HG02571 (cell line): ENCODE results near the gene ABCF1.
"Not testable (repeated sequence)": the region's sequence is repeated elsewhere in the genome, so short reads cannot be mapped to it uniquely, and the experiment has no call there.

Source experiments
- ATAC-seq: cut with Tn5 transposase; IDR thresholded peaks from one replicate; pipeline ENCODE4 v1.9.1; 2021; ENCODE audit warnings: mild to moderate bottlenecking, moderate library complexity; ENCODE audit not compliant: unreplicated experiment

Gene ABCF1

GRCh38 chr6:30571075-30571761 is at the start of gene ABCF1:
TSS of gene ABCF1 (plus strand) at chr6:30571442. CDS start at chr6:30571488, 46 bp downstream.
- peak; percentile 89 for ATAC-seq

GRCh38 chr6:30521952-30522351 is 49.3 kb upstream of the ABCF1 start:
- not testable (repeated sequence) for ATAC-seq

DNA sequence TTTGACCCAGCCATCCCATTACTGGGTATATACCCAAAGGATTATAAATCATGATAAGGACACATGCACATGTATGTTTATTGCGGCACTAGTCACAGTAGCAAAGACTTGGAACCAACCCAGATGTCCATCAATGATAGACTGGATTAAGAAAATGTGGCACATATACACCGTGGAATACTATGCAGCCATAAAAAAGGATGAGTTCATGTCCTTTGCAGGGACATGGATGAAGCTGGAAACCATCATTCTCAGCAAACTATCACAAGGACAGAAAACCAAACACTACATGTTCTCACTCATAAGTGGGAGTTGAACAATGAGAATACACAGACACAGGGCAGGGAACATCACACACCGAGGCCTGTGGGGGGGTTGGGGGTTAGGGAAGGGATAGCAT is 44.8 kb upstream of the ABCF1 start:
- ATAC-seq: not testable (repeated sequence)

GRCh38 chr6:30529349-30529875 is 41.8 kb upstream of the ABCF1 start:
- not testable (repeated sequence) for ATAC-seq

GRCh38 chr6:30530014-30530413 is 41.2 kb upstream of the ABCF1 start:
- ATAC-seq: no peak

DNA sequence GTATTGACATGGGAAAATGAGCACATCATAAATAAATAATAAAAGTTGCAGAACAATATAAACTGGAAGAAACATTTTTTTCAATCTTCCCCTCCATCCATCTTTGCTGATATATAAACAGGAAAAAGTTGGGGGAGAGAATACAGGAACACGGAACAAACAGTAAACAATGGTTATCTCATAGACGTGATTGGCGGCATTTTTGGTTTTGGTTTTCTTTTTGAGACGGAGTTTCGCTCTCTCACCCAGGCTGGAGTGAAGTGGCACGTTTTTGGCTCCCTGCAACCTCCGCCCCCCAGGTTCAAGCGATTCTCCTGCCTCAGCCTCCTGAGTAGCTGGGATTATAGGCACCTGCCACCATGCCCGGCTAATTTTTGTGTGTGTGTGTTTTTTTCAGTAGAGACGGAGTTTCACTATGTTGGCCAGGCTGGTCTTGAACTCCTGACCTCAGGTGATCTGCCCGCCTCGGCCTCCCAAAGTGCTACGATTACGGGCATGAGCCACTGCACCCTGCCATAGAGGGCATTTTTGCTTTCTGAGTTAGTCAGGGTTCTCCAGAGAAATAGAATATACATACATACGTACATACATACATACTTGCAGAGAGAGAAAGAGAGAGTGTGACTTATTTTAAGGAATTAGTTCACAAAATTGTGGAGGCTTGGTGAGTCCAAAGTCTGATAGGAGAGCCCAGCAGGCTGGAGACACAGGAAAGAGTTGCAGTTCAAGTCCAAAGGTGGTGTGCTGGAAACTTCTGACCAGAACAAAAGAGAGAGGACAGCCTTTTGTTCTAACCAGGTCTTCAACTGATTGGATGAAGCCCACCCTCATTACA is 37.6 kb upstream of the ABCF1 start:
- ATAC-seq: no peak

DNA sequence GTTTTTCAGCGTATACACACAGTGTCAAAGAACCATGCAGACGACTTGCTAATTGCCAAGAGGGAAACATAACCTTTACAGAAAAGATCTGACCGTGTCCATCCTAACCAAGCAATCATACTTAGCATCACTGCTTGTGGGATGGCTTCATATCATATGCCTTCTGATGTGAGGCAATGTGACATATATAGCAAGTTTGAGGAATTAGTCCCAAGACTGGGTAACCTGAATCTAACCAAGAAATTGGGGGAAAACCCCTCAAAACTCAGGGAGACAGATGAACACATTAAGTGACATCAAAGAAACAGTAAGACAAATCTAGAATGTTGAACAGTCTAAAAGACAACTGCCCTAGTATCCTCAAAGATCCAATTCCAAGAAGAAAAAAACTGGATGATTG is 33.3 kb upstream of the ABCF1 start:
- no peak for ATAC-seq

GRCh38 chr6:30541515-30542403 is 29.5 kb upstream of the ABCF1 start:
- ATAC-seq: no peak

DNA sequence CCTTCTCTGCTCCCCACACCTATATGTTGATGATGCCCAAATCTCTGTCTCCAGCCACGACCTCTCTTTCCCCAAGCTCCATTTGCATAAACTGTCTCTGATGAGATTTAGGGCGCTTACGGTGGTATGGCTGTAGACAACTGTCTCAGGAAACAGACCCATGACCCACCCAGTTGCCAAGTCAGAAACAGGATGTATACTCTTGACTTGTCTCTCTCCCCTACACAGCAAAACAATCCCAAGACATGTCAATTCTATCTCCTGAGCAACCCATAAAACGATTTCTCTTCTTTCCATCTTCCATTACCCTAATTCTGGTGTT is 28.9 kb upstream of the ABCF1 start:
- no peak for ATAC-seq

- ATAC-seq: no peak
Measured at GRCh38 chr6:30542915-30543314, 28.3 kb upstream of the ABCF1 start.

- no peak for ATAC-seq
Measured at GRCh38 chr6:30543821-30544220, 27.4 kb upstream of the ABCF1 start.

- ATAC-seq: no peak
Measured at GRCh38 chr6:30544666-30545272, 26.5 kb upstream of the ABCF1 start.

GRCh38 chr6:30547454-30547853 is 23.8 kb upstream of the ABCF1 start:
- ATAC-seq: no peak

- ATAC-seq: no peak
Measured at GRCh38 chr6:30548375-30548774, 22.9 kb upstream of the ABCF1 start.

DNA sequence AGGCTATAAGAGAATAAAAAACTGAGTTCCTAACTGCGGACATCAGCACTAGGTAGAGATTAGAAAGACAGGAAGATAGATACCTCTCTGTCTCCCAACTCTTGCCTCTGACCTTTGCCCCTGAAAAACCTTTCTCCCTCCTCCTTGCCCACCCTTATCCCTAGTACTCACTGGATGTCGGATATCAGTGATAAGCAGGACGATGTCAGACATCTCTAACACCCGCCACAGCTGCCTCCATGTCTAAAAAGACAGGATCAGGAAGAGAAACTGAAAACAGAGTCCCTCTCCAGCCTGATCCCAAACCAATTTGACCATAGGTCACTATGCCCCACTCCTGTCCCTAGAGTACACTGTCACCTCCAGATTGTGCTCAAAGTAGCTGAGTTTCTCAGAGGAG is 16.8 kb upstream of the ABCF1 start:
- ATAC-seq: no peak

DNA sequence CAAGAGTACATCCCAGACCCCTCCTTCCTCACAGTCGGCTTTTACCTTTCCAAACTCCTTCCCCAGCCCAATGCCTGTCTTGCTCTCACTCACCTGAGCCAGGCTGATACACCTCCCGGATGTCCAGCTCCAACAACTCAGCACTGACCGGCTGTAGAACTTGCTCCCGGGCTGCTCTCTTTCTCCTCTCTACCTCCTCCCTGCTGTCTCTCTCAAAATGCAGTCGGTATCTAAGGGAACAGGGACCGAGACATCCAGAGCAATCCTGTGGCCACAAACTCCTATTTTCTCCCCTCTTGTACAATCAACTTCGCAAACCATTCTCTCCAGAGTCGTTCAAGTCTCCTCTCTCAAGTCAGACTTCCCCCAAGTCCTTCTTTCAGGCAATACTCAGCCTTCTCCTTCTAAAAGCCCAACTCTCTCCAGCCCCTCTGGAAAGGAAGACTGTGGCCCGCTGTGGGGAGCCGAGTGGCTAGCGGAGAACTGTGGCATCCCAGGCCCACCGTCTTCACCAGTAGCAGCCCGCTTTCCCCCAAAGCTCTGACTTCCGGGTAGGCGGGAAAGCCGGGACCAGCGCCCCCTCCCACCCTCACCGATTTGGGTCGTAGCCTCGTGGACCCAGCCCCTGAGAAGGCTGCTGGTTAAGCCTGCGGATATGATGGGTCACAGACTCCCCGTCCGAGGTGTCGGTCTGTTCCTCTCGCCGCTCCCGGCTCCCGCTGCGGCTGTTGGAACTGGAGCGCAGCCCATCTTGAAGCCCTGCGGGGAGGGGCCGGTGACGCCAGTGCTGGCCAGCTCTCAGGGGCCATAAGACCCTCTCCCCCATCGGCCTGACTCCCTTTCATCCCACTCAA is 16.1 kb upstream of the ABCF1 start:
- no peak for ATAC-seq

- ATAC-seq: no peak
Measured at GRCh38 chr6:30555816-30556065, 15.5 kb upstream of the ABCF1 start.

DNA sequence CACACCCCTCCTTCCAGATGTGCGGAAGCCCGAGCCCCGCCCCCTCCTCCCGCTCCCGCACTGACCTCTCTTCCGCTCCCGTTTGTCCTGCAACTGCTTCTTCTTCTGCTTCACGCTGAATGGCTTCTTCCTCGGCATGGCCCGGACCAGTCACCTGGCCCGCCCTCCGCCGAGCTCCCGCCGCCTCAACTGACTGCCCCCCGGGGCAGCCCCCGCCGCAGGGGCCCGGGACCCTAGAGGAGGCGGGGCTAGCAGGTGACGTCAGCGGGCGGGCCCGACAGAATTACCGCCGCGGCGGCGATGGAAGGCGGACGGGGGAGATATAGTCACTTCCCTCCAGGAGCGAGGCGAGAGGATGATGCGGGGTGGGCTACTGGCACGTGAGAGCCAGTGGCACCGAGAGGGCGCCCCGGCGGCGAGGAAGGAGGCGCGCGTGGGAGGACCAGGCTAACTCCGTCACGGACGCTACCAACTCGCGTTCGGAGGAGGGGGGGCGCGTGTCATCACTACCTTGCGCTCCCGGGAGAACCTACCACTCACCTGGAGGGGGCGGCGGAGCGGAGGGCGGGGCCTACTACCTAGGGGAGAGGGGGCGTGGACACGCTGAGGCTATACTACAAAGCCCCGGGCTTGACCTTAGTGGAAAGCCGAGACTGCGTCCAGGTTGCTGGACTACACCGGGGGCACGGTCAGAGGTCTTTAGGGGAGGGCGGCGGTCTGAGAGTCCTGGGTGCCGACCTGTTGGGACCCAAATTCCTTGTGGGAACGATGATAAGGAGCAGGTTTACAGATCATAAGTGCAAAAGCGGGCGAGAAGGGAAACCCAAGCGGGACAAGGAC is 15.0 kb upstream of the ABCF1 start, which contains the start of gene GNL1:
Gene GNL1, minus strand, starts transcription at position 424 of the 840 bp plus-strand sequence. Its CDS starts 286 bp downstream, at position 138.
- peak; percentile 78 for ATAC-seq
